Measurements from ENCODE around the gene MATR3. TPM values are rescaled to one million over a fixed set of nuclear protein-coding genes. Genes with fewer than 3 reads are reported as not detected.

MATR3 gene
- total RNA-seq, 1 experiment from 2014 or later = 194 TPM

- no peaks in the 10 kb centered on the region for H3K9me3 ChIP-seq (ENCODE audit: control insufficient read depth, insufficient read depth, low read depth, low read length)
- H3K27ac ChIP-seq (ENCODE audit: low read length) = peak overlapping the region; percentile 99
- CTCF ChIA-PET = interaction anchor here (0.9 to 1.1 kb wide), 2 partner anchors 10 to 693 kb away, joined by 3 read pairs; no protein-coding TSS in a partner anchor
- no peak for TF ChIP-seq POLR2AphosphoS5 (IDR thresholded peaks at IDR 0.05; ENCODE audit: low read depth, low read length)
- TF ChIP-seq REST (IDR thresholded peaks at IDR 0.05; ENCODE audit: insufficient read depth in 1 of 2, low read depth in 2 of 2, low read length in 1 of 2) = no peak
- TF ChIP-seq CTCF (IDR thresholded peaks at IDR 0.05) = no peak
- no peak for TF ChIP-seq SIN3A (IDR thresholded peaks at IDR 0.05; ENCODE audit: borderline replicate concordance, insufficient read depth, low read depth, low read length)
- TF ChIP-seq TCF7L2 (IDR thresholded peaks at IDR 0.05; ENCODE audit: low read depth, low read length) = no peak
- peaks cover 40% of the 10 kb centered on the region for H3K4me1 ChIP-seq (ENCODE audit: control insufficient read depth, insufficient read depth, low read length)
- in situ Hi-C loops (cut with HindIII; ENCODE audit: low pct_unique_long_range_greater_than_20kb, low sequenced_read_pairs) (no loop called here), intact Hi-C loops (cut with micrococcal nuclease; ENCODE audit: unreplicated experiment) (no loop called here)
- no peak for DNase-seq (ENCODE audit: low read depth, low spot score)
- peak; percentile 42 for ATAC-seq
- H3K36me3 ChIP-seq (ENCODE audit: control insufficient read depth, insufficient read depth, low read length) = peaks cover 18% of the 10 kb centered on the region
- H3K4me3 ChIP-seq (ENCODE audit: low read depth in 2 of 2, low read length in 2 of 2) = peak overlapping the region; percentile 80 to 87; a peak in 3 of 4 replicates
- no TSS peak for BruUV-seq (replicated peaks)
- POLR2A ChIA-PET = interaction anchor here (0.6 to 1.0 kb wide), 2 partner anchors 20 to 722 kb away, joined by 5 to 6 read pairs; no protein-coding TSS in a partner anchor
- no peaks in the 10 kb centered on the region for H3K27me3 ChIP-seq (ENCODE audit: control insufficient read depth, insufficient read depth, low read length)
Measured at GRCh38 chr5:139272471-139273321, 20.8 kb upstream of the MATR3 start.

GRCh38 chr5:139273322-139273571, 20.3 kb upstream of the MATR3 start:
- no peaks in the 10 kb centered on the region for H3K9me3 ChIP-seq (ENCODE audit: control insufficient read depth, insufficient read depth, low read depth, low read length)
- H3K4me3 ChIP-seq (ENCODE audit: low read depth in 2 of 2, low read length in 2 of 2) = peak overlapping the region; percentile 80 to 87
- TF ChIP-seq POLR2AphosphoS5 (IDR thresholded peaks at IDR 0.05; ENCODE audit: low read depth, low read length) = no peak
- no peak for TF ChIP-seq CTCF (IDR thresholded peaks at IDR 0.05)
- TF ChIP-seq SIN3A (IDR thresholded peaks at IDR 0.05; ENCODE audit: borderline replicate concordance, insufficient read depth, low read depth, low read length) = no peak
- ATAC-seq (peak; percentile 73), DNase-seq (ENCODE audit: low read depth, low spot score) (no peak)
- in situ Hi-C loops (cut with HindIII; ENCODE audit: low pct_unique_long_range_greater_than_20kb, low sequenced_read_pairs) (no loop called here), intact Hi-C loops (cut with micrococcal nuclease; ENCODE audit: unreplicated experiment) (no loop called here)
- ChIA-PET POLR2A (interaction anchor here (0.6 kb wide), 1 partner anchor 722 kb away, joined by 5 read pairs; no protein-coding TSS in a partner anchor), CTCF (no interaction called here)
- H3K27ac ChIP-seq (ENCODE audit: low read length) = peak overlapping the region; percentile 99
- peaks cover 20% of the 10 kb centered on the region for H3K36me3 ChIP-seq (ENCODE audit: control insufficient read depth, insufficient read depth, low read length)
- H3K27me3 ChIP-seq (ENCODE audit: control insufficient read depth, insufficient read depth, low read length) = no peaks in the 10 kb centered on the region
- no TSS peak for BruUV-seq (replicated peaks)
- peaks cover 40% of the 10 kb centered on the region for H3K4me1 ChIP-seq (ENCODE audit: control insufficient read depth, insufficient read depth, low read length)

All from Panc1 (cell line).